B cell (primary cell): ENCODE data around the gene CEP250.

Source experiments
- CTCF ChIP-seq: fragments of 200-600 bp; IDR thresholded peaks from one replicate; pipeline ENCODE4 v1.8.0; 2022; ENCODE audit warnings: antibody characterized with exemption, mild to moderate bottlenecking
- EZH2 ChIP-seq: IDR thresholded peaks from 2 replicates; pipeline ENCODE4 v1.6.1; 2012; ENCODE audit warnings: borderline replicate concordance, low read depth, mild to moderate bottlenecking, moderate library complexity, low read length; ENCODE audit not compliant: insufficient read depth, poor library complexity, severe bottlenecking

DNA sequence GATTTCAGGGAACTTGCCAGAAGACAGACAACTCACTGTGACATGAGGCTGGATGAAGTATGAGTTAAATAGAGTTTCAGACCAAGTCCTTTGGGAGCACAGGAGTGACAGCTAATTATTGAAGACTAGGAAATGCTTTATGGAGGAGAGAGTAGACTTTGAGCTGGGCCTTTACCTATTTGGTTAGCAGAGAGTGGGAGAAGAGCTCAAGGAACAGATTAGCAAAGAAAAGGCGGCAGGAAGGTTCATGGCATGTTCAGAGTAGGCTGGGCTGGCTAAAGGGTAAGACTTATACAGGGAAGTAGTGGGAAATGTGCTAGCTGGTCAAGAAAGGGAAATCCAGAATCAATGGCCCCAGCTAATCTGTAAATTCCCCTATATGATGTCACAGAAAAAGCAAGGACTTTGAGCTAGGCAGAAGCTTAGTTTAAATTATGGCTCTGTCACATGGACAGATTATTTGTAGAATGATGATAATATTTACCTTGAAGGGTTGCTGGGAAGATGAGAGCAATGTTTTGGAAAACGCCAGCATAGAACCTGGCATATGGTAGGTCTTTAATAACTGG, 19.0 kb downstream of the CEP250 start:
- no peak for TF ChIP-seq CTCF
- no peak for TF ChIP-seq EZH2
